Smooth muscle cell (in vitro differentiated cells): ENCODE data around the gene COBLL1. TPM values are rescaled to one million over a fixed set of nuclear protein-coding genes. Genes with fewer than 3 reads are reported as not detected.
"Not testable (repeated sequence)": the region's sequence is repeated elsewhere in the genome, so short reads cannot be mapped to it uniquely, and the experiment has no call there.

Experiments used
- DNase-seq: peaks from one replicate; lab custom pipeline; 2025; ENCODE audit not compliant: unreplicated experiment; lab: John Stamatoyannopoulos, UW
- H2AFZ ChIP-seq: fragments of 200-600 bp; sonication (generic); 2 replicates; pipeline ENCODE4 v1.6.0; 2016; ENCODE audit warnings: antibody characterized with exemption, low read depth, mild to moderate bottlenecking
- H3F3A ChIP-seq: fragments of 200-600 bp; sonication (generic); 2 replicates; pipeline ENCODE4 v1.6.0; 2017; ENCODE audit warnings: antibody characterized with exemption, low read depth
- H3K27ac ChIP-seq: fragments of 200-600 bp; sonication (generic); 2 replicates; pipeline ENCODE4 v1.5.1; 2016; ENCODE audit warnings: low read depth, mild to moderate bottlenecking
- H3K27me3 ChIP-seq: fragments of 200-600 bp; sonication (generic); 2 replicates; pipeline ENCODE4 v1.6.1; 2016; ENCODE audit warnings: low read depth, mild to moderate bottlenecking
- H3K36me3 ChIP-seq: fragments of 200-600 bp; sonication (generic); 2 replicates; pipeline ENCODE4 v1.5.1; 2016; ENCODE audit warnings: low read depth
- H3K4me1 ChIP-seq: fragments of 200-600 bp; sonication (generic); 2 replicates; pipeline ENCODE4 v1.5.1; 2016; ENCODE audit warnings: low read depth
- H3K4me2 ChIP-seq: fragments of 200-600 bp; sonication (generic); 2 replicates; pipeline ENCODE4 v1.6.0; 2016; ENCODE audit warnings: mild to moderate bottlenecking
- H3K4me3 ChIP-seq: fragments of 200-600 bp; sonication (generic); 2 replicates; pipeline ENCODE4 v1.5.1; 2016; ENCODE audit warnings: mild to moderate bottlenecking
- H3K79me2 ChIP-seq: fragments of 200-600 bp; sonication (generic); 2 replicates; pipeline ENCODE4 v1.6.0; 2016; ENCODE audit warnings: low read depth, mild to moderate bottlenecking
- H3K9ac ChIP-seq: fragments of 200-600 bp; sonication (generic); 2 replicates; pipeline ENCODE4 v1.6.0; 2016; ENCODE audit warnings: low read depth
- H3K9me3 ChIP-seq: fragments of 200-600 bp; sonication (generic); replicated peaks from 2 replicates; pipeline ENCODE4 v1.5.1; 2016; ENCODE audit warnings: low read depth
- H4K20me1 ChIP-seq: fragments of 200-600 bp; sonication (generic); 2 replicates; pipeline ENCODE4 v1.6.0; 2016; ENCODE audit warnings: low read depth
- CTCF ChIP-seq: fragments of 200-600 bp; sonication (generic); IDR thresholded peaks from 2 replicates; pipeline ENCODE4 v1.5.1; 2017; ENCODE audit warnings: borderline replicate concordance, mild to moderate bottlenecking, antibody characterized with exemption; ENCODE audit not compliant: insufficient read depth, poor library complexity, severe bottlenecking
- WGBS: methylation state at CpG from one replicate; pipeline ENCODE4 v1.1.7; 2016; ENCODE audit warnings: low lambda C conversion rate; 5-methylcytosine and 5-hydroxymethylcytosine counted together
- polyA plus RNA-seq: library from polyadenylated mRNA; unstranded; fragments of >200 nt; fragmentation: Nextera tagmentation; extraction: Ambion mirVana; gene quantifications from 2 replicates; pipeline ENCODE4 v1.2.1, GENCODE V29; 2016
- total RNA-seq: library from RNA; depleted of rRNA; stranded (reverse); fragments of >200 nt; gene quantifications from 2 replicates; pipeline ENCODE4 v1.2.3, GENCODE V29; 2014

The COBLL1 gene
- total and polyA plus RNA-seq, 2 experiments from 2014 or later: 5.2 to 17.4 TPM

- no peaks in the 10 kb centered on the region for H4K20me1 ChIP-seq
- WGBS: 90% methylated on average over 5 of the region's 5 CpGs
- H3K9me3 ChIP-seq: no peaks in the 10 kb centered on the region
- H3F3A ChIP-seq: no peaks in the 10 kb centered on the region
- H2AFZ ChIP-seq: no peak overlapping the region
- H3K36me3 ChIP-seq: no peaks in the 10 kb centered on the region
- DNase-seq: no peak
- no peak for TF ChIP-seq CTCF
- no peaks in the 10 kb centered on the region for H3K4me1 ChIP-seq
- no peak overlapping the region for H3K27ac ChIP-seq
- H3K4me2 ChIP-seq: no peak overlapping the region
- no peak overlapping the region for H3K9ac ChIP-seq
- no peaks in the 10 kb centered on the region for H3K79me2 ChIP-seq
- H3K27me3 ChIP-seq: no peaks in the 10 kb centered on the region
- H3K4me3 ChIP-seq: no peak overlapping the region
Measured at GRCh38 chr2:164868563-164869419, 27.2 kb upstream of the COBLL1 start.

- Histone ChIP-seq H3F3A (no peaks in the 10 kb centered on the region), H3K9me3 (no peaks in the 10 kb centered on the region), H3K9ac (no peak overlapping the region), H3K36me3 (no peaks in the 10 kb centered on the region), H3K4me2 (no peak overlapping the region), H4K20me1 (no peaks in the 10 kb centered on the region), H3K27ac (no peak overlapping the region), H2AFZ (no peak overlapping the region), H3K4me1 (no peaks in the 10 kb centered on the region), H3K4me3 (no peak overlapping the region), H3K27me3 (no peaks in the 10 kb centered on the region), H3K79me2 (no peaks in the 10 kb centered on the region)
- WGBS: 55% methylated on average over 3 of the region's 3 CpGs
- no peak for DNase-seq
- TF ChIP-seq CTCF: no peak
Measured at GRCh38 chr2:164867779-164868397, 26.3 kb upstream of the COBLL1 start.

- H3K9ac ChIP-seq, H3K4me1 ChIP-seq, H3K27ac ChIP-seq, H3K79me2 ChIP-seq, H3K36me3 ChIP-seq, H3F3A ChIP-seq, DNase-seq, H3K4me3 ChIP-seq, H2AFZ ChIP-seq, H3K27me3 ChIP-seq, H4K20me1 ChIP-seq, H3K9me3 ChIP-seq, H3K4me2 ChIP-seq: not testable (repeated sequence)
- WGBS: 93% methylated on average over 1 of the region's 1 CpG
Measured at GRCh38 chr2:164866381-164866780, 24.8 kb upstream of the COBLL1 start.

- H3K27me3 ChIP-seq: no peaks in the 10 kb centered on the region
- no peaks in the 10 kb centered on the region for H3K4me1 ChIP-seq
- H2AFZ ChIP-seq: no peak overlapping the region
- DNase-seq: no peak
- TF ChIP-seq CTCF: no peak
- no peaks in the 10 kb centered on the region for H3F3A ChIP-seq
- H3K4me2 ChIP-seq: no peak overlapping the region
- H4K20me1 ChIP-seq: no peaks in the 10 kb centered on the region
- H3K36me3 ChIP-seq: no peaks in the 10 kb centered on the region
- no peak overlapping the region for H3K27ac ChIP-seq
- H3K4me3 ChIP-seq: no peak overlapping the region
- no peaks in the 10 kb centered on the region for H3K79me2 ChIP-seq
- H3K9ac ChIP-seq: no peak overlapping the region
- no peaks in the 10 kb centered on the region for H3K9me3 ChIP-seq
Measured at GRCh38 chr2:164860694-164861042, 19.0 kb upstream of the COBLL1 start.

DNA sequence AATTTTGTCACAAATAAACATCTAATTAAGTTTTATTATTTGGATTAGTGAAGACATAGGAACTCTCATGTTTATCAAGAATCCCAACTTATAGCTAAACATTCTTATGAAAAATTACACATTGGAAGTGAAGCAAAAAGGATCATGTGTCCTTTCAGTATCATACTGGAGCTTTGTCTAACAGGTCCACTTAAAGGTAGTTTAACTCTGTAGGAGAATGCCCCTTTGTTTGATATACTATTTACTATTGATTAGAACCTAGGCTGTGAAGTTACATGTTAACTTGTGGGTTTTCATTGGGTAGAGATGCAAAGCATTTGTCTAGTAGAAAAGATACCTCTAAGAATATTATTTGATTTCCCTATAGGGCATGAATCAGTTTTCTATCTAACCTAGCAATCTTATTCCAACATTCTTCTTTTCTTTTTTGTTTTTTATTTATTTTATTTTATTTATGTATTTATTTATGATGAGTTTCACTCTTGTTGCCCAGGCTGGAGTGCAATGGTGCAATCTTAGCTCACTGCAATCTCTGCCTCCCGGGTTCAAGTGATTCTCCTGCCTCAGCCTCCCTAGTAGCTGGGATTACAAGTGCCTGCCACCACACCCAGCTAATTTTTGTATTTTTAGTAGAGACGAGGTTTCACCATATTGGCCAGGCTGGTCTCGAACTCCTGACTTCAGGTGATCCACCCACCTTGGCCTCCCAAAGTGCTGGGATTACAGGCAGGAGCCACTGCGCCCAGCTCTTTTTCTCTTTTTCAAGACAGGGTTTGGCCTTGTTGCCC, 18.5 kb upstream of the COBLL1 start:
- H3K79me2 ChIP-seq, H2AFZ ChIP-seq, H3K4me1 ChIP-seq, H3K27me3 ChIP-seq, H3F3A ChIP-seq, DNase-seq, H3K27ac ChIP-seq, H3K9me3 ChIP-seq, H3K9ac ChIP-seq, H3K36me3 ChIP-seq, H3K4me3 ChIP-seq, H3K4me2 ChIP-seq, H4K20me1 ChIP-seq: not testable (repeated sequence)
- WGBS: 97% methylated on average over 4 of the region's 4 CpGs
